Measurements from ENCODE around the gene TMBIM4.

GRCh38 chr12:66143868-66144267, 25.9 kb downstream of the TMBIM4 start:
- no peak for TF ChIP-seq MYC (IDR thresholded peaks at IDR 0.05; ENCODE audit: borderline replicate concordance, low read length)
- TF ChIP-seq RAD21 (conservative IDR thresholded peaks at IDR 0.05 in 1 of 2, IDR thresholded peaks at IDR 0.05 in 1 of 2): no peak
- TF ChIP-seq CTCF (IDR thresholded peaks at IDR 0.05): no peak
- no peak for TF ChIP-seq JUN (IDR thresholded peaks at IDR 0.05)

Data from A549 (cell line).